Measurements from ENCODE around the gene CRLF3.
"Not testable (repeated sequence)": the region's sequence is repeated elsewhere in the genome, so short reads cannot be mapped to it uniquely, and the experiment has no call there.

Gene CRLF3

DNA sequence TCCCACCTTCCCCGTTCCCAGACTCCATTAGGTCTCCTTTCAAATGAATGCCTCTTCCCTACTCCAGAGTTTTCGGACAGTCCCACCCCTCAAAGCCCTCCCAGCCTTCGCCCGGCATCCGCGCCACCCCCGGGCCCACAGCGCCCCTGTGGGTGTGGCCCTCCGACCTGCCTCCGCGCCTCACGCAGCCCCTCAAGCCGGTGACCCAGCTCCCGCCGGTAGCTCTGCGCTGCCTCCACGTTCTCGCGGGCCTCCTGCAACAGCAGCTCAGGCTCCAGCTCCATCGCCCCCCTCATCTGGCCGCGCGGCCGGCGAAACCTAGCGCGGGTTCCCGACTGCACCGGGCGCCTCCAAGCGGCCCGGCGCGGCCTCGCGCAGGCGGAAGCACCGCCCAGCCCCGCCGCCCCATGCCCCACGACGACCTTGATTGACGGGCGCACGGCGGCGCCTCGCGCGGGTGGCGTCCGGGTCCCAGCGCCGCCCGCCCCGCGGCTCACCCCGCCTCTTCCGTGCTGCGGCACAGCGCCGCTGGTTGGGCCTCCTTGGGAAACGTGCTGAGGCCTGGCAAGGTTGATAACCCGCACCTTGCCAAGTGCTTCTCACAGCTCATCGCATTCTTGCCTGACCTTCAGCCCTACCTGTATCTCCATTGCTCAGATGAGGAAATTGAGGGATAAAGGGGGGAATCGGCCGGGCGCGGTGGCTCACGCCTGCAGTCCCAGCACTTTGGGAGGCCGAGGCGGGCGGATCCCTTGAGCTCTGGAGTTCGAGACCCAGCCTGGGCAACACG lies at the start of gene CRLF3:
TSS of gene CRLF3 (minus strand) at position 337 of the 790 bp plus-strand sequence. CDS start at position 296, 41 bp downstream.
- peak; percentile 96 to 97 for ATAC-seq

DNA sequence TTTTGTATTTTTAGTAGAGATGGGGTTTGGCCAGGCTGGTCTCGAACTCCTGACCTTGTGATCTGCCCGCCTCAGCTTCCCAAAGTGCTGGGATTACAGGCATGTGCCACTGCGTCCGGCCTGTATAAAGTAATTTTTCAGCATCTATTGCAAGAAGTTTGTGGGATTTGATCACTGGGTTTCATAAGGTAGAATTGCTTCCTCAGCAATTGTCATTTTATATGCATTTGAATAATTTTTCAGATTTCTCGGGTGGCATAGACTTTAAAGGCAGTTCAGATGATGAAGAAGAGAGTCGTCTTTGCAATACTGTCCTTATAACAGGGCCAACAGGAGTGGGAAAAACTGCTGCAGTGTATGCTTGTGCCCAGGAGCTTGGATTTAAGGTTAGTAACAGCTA lies 44.5 kb upstream of the CRLF3 start:
- ATAC-seq, result no peak

GRCh38 chr17:30864636-30865035 lies 40.1 kb upstream of the CRLF3 start:
- no peak for ATAC-seq

DNA sequence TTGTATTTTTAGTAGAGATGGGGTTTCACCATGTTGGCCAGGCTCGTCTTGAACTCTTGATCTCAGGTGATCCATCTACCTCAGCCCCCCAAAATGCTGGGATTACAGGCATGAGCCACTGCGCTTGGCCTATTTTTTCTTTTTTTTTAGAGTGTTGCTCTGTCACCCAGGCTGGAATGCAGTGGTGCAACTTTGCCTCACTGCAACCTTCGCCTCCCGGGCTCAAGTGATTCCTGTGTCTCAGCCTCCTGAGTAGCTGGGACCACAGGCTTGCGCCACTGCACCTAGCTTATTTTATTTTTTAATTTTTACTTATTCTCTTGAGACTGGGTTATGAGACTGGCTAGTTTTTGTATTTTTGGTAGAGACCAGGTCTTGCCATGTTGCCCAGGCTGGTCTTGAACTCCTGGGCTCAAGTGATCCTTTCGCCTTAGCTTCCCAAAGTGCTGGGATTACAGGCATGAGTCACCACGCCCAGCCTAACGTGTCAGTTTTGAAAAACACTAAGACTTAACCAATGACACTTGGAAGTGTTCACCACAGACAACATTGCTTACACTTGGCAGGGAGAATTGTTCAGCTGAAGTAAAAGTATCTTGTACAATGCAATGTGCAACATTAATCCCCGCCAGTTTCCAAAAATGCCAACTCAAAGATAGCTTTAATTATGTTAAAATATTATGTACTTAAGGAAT lies 34.2 kb upstream of the CRLF3 start:
- no peak for ATAC-seq

GRCh38 chr17:30854146-30854545 lies 29.7 kb upstream of the CRLF3 start:
- ATAC-seq, result no peak

GRCh38 chr17:30848021-30848420 lies 23.5 kb upstream of the CRLF3 start:
- ATAC-seq, result no peak

- no peak for ATAC-seq
These were observed 16.3 kb upstream of the CRLF3 start for GRCh38 chr17:30840771-30841170.

DNA sequence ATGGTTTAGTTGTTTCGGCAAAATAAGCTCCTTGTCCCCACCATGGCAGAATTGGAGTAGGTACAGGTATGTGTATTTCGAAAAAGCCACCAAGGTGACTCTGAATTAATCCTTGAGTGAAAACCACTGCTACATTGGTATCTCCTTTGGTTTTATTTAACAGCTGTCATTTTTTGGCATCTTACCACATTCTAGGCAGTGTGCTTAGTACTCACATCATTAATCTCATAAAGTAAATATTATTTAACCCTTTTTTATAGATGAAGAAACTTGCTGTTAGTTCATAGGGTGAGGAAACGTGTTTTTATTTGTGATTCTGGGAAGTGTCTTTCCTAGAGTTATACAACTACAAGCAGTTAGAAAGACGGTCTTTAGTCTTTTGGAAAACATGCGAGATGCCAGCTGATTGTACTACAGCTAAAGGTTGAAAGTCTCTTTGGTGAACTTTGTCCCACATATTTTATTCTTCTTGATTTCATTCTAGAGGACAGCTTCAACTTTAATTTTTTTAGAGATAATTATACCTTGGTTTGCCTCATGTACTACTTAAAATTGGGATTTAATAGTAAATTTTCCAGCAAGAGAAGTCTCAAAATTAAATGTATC lies 13.8 kb upstream of the CRLF3 start:
- ATAC-seq, result no peak

DNA sequence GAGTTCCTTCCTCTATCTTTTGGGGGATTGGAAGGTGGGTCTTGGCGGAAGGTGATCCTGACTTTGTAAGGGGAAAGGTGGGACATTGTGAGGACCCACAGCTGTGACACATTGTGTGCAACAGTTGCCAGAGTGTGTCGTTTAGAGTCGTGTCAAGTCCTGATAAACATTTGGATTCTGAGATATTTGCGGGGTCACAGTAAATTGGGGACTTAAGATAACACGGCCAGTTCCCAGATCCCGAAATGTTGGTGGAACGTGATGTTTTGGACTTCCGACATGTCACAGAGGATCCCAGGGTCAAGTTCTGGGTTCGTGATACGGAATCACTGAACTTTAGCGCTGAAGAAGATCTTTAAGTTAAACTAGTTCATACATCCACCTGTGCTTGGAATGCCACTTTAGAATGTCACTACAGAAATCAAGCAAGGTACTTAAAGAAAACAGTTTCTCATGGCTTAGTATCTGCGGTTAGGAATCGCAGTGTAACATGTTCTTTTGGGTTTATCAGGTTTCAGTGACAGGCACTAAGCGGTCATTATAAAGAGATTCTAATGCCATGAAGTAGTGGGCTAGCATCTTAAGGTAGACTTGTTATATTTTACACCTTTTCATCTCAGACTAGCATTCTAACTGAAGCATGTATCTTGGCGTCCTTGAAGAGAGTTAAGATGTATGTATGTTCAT lies 8.1 kb upstream of the CRLF3 start:
- no peak for ATAC-seq

- ATAC-seq, result peak; percentile 95
These were observed 7.4 kb upstream of the CRLF3 start, which contains the start of gene ATAD5 for GRCh38 chr17:30831663-30832437. Gene ATAD5, plus strand, starts transcription at chr17:30831966. Its CDS starts 382 bp downstream, at chr17:30832348.

- ATAC-seq, result peak; percentile 39 to 47
These were observed 6.8 kb upstream of the CRLF3 start for GRCh38 chr17:30831257-30831656.

DNA sequence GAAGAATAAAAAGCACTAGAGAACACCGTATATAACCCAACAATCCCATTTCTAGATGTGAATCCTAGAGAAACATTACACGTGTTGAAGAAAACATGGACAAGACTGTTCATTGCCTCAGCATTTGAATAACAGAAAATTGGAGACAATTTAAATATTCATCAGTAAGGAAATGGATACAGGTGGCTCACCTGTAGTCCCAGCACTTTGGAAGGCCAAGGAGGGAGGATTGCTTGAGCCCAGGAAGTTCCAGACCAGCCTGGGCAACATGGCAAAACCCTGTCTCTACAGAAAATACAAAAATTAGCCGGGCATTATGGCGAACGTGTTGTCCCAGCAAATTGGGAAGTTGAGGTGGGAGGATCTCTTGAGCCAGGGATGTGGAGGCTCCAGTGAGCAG lies 4.5 kb upstream of the CRLF3 start:
- ATAC-seq, result no peak

DNA sequence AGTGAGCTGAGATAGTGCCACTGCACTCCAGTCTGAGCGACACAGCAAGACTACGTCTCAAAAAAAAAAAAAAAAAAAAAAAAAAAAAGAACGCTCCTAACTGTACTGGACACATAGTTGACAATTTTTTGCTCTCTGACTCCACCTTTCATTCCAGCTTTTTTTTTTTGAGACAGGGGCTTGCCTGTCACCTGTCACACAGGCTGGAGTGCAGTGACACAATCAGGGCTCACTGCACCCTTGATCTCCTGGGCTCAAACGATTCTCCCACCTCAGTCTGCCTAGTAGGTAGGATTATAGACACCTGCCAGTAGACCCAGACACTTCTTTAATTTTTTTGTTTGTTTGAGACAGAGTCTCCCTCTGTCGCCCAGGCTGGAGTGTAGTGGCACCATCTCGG lies 2.6 kb upstream of the CRLF3 start:
- no peak for ATAC-seq

- peak in 1 of 2 donors; percentile 3 for ATAC-seq
These were observed 513 bp downstream of the CRLF3 start for GRCh38 chr17:30824002-30824355.

GRCh38 chr17:30823421-30823820 lies 1.1 kb downstream of the CRLF3 start:
- ATAC-seq, result no peak

- ATAC-seq, result not testable (repeated sequence)
These were observed 1.6 kb downstream of the CRLF3 start for GRCh38 chr17:30822919-30823318.

- no peak for ATAC-seq
These were observed 2.4 kb downstream of the CRLF3 start for GRCh38 chr17:30821871-30822723.

GRCh38 chr17:30819971-30820705 lies 4.4 kb downstream of the CRLF3 start:
- no peak for ATAC-seq

GRCh38 chr17:30816165-30816564 lies 8.3 kb downstream of the CRLF3 start:
- ATAC-seq, result no peak

DNA sequence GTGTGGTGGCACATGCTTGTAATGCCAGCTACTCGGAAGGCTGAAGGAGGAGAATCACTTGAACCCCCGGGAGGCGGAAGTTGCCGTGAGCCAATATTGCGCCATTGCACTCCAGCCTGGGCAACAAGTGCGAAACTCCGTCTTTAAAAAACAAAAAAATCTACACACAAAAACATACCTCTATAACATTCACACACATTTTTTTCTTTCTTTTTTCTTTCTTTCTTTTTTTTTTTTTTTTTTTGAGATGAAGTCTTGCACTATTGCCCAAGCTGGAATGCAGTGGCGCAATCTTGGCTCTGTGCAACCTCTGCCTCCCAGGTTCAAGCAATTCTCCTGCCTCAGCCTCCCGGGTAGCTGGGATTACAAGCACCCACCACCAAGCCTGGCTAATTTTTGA lies 9.6 kb downstream of the CRLF3 start:
- not testable (repeated sequence) for ATAC-seq

DNA sequence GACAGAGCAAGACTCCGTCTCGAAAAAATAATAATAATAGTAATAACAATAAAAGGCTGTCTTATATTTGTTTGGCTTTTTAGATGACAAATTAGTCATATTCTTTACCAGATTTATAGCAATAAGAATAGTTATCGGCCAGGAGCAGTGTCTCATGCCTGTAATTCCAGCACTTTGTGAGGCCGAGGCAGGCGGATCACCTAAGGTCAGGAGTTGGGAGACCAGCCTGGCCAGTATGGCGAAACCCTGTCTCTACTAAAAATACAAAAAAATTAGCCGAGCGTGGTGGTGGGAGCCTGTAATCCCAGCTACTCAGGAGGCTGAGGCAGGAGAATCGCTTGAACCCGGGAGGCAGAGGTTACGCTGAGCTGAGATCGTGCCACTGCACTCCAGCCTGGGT lies 10.3 kb downstream of the CRLF3 start:
- ATAC-seq, result not testable (repeated sequence)

All from activated CD4-positive, CD25-positive, alpha-beta regulatory T cell treated with anti-CD3 and anti-CD28 coated beads, Interleukin-2, amount 50 U/mL, for 24 hours (primary cell).